Bronchial epithelial cell (primary cell): ENCODE results near the gene OR6N1. TPM values are rescaled to one million over a fixed set of nuclear protein-coding genes. Genes with fewer than 3 reads are reported as not detected.

Source experiments
- DNase-seq: peaks from one replicate; pipeline ENCODE4 v3.0.0-alpha.2; 2010; ENCODE audit warnings: low read depth
- FAIRE-seq: peaks from 2 replicates; lab custom pipeline; 2011; peaks lifted over from hg19 to GRCh38; lab: Jason Lieb, UNC
- H3K27me3 ChIP-seq: 2 replicates; pipeline ENCODE4 v1.5.1; 2011; ENCODE audit warnings: low read length; ENCODE audit not compliant: control insufficient read depth, insufficient read depth
- H3K36me3 ChIP-seq: 2 replicates; pipeline ENCODE4 v1.5.1; 2011; ENCODE audit warnings: low read length; ENCODE audit not compliant: control insufficient read depth, insufficient read depth
- H3K4me3 ChIP-seq: 2 replicates; pipeline ENCODE4 v1.5.1; 2011; ENCODE audit warnings: mild to moderate bottlenecking, low read depth, low read length, control low read depth
- CTCF ChIP-seq: IDR thresholded peaks from 2 replicates; pipeline ENCODE4 v1.5.1; 2011; ENCODE audit warnings: mild to moderate bottlenecking, moderate library complexity, low read length, control low read depth, inconsistent platforms; ENCODE audit not compliant: insufficient read depth, severe bottlenecking
- total RNA-seq: library from RNA; depleted of rRNA; stranded (reverse); fragments of >200 nt; gene quantifications from 2 replicates; pipeline ENCODE4 v1.2.1, GENCODE V29; 2014

The OR6N1 gene
- total RNA-seq, 1 donor from 2014 or later: not detected

GRCh38 chr1:158806916-158807536 lies 35.0 kb upstream of the OR6N1 start:
- no peaks in the 10 kb centered on the region for H3K27me3 ChIP-seq
- DNase-seq (no peak), FAIRE-seq (no peak)
- H3K36me3 ChIP-seq: no peaks in the 10 kb centered on the region
- no peak overlapping the region for H3K4me3 ChIP-seq
- no peak for TF ChIP-seq CTCF

- DNase-seq (no peak), FAIRE-seq (peak; percentile 23)
- Histone ChIP-seq H3K36me3 (no peaks in the 10 kb centered on the region), H3K4me3 (no peak overlapping the region), H3K27me3 (no peaks in the 10 kb centered on the region)
- no peak for TF ChIP-seq CTCF
Measured at GRCh38 chr1:158803678-158804077, 31.7 kb upstream of the OR6N1 start.

GRCh38 chr1:158801396-158801795 lies 29.4 kb upstream of the OR6N1 start:
- H3K36me3 ChIP-seq: no peaks in the 10 kb centered on the region
- no peak for TF ChIP-seq CTCF
- FAIRE-seq: no peak
- no peak overlapping the region for H3K4me3 ChIP-seq
- DNase-seq: no peak
- no peaks in the 10 kb centered on the region for H3K27me3 ChIP-seq

GRCh38 chr1:158800526-158800925 lies 28.5 kb upstream of the OR6N1 start:
- no peak for DNase-seq
- H3K4me3 ChIP-seq: no peak overlapping the region
- no peak for FAIRE-seq
- no peaks in the 10 kb centered on the region for H3K27me3 ChIP-seq
- no peaks in the 10 kb centered on the region for H3K36me3 ChIP-seq
- TF ChIP-seq CTCF: no peak

GRCh38 chr1:158799689-158800088 lies 27.7 kb upstream of the OR6N1 start:
- no peaks in the 10 kb centered on the region for H3K27me3 ChIP-seq
- no peak for DNase-seq
- FAIRE-seq: no peak
- no peak overlapping the region for H3K4me3 ChIP-seq
- no peaks in the 10 kb centered on the region for H3K36me3 ChIP-seq
- TF ChIP-seq CTCF: no peak

- DNase-seq (no peak), FAIRE-seq (no peak)
- H3K36me3 ChIP-seq: no peaks in the 10 kb centered on the region
- no peak overlapping the region for H3K4me3 ChIP-seq
- no peaks in the 10 kb centered on the region for H3K27me3 ChIP-seq
- TF ChIP-seq CTCF: no peak
Measured at GRCh38 chr1:158798531-158798930, 26.5 kb upstream of the OR6N1 start.
